LNCaP clone FGC (cell line): Measurements from ENCODE around the gene ALDH3A2.

Experiments used
- DNase-seq: peaks from one replicate; pipeline ENCODE4 v3.0.0-alpha.2; 2011; ENCODE audit warnings: low read depth
- H3K4me3 ChIP-seq: 2 replicates; pipeline ENCODE4 v1.5.1; 2011; ENCODE audit warnings: mild to moderate bottlenecking, low read depth, low read length, control low read depth
- TF ChIP-seq, protein P1 (sequence below): IDR thresholded peaks from 2 replicates; pipeline ENCODE4 v1.5.1; 2012; ENCODE audit warnings: mild to moderate bottlenecking; ENCODE audit not compliant: control insufficient read depth, insufficient read depth; ENCODE audit errors: extremely low read depth

The ALDH3A2 gene

DNA sequence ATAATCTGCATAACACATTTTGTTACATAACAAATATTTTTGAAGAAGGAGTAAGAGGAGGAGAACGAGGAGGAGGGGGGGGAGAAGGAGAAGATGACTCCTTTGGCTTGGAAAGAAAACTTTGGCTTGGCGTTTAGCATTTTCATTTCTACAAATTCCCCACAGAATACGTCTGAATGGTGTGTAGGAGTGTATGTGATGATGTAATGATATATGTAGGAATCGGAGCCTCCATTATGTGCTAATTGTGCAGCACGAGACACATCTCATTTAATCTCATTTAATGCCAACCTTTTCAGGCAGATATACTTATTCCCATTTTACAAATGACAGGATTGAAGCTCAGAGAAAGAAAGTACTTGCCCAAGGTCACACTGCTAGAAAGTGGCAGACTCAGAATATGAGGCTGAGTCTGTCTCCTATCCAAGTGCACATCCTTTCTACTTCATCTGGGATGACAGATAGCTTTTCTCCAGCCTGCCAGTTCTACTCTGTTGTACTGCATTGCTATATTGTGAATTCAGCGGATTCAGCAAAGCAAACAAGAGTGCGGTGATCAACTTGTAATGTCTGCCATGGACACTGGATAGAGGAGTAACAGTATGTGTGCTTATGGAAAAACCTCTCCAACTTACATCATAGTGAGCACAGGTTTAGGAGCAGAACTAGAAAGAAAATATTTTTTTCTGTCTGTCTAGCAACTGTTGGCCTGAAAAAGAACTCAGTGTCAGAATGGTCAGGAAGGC lies 78.3 kb downstream of the ALDH3A2 start:
- DNase-seq, result no peak
- TF ChIP-seq, protein P1, sequence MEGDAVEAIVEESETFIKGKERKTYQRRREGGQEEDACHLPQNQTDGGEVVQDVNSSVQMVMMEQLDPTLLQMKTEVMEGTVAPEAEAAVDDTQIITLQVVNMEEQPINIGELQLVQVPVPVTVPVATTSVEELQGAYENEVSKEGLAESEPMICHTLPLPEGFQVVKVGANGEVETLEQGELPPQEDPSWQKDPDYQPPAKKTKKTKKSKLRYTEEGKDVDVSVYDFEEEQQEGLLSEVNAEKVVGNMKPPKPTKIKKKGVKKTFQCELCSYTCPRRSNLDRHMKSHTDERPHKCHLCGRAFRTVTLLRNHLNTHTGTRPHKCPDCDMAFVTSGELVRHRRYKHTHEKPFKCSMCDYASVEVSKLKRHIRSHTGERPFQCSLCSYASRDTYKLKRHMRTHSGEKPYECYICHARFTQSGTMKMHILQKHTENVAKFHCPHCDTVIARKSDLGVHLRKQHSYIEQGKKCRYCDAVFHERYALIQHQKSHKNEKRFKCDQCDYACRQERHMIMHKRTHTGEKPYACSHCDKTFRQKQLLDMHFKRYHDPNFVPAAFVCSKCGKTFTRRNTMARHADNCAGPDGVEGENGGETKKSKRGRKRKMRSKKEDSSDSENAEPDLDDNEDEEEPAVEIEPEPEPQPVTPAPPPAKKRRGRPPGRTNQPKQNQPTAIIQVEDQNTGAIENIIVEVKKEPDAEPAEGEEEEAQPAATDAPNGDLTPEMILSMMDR, result no peak

More for the DNA sequence above, 78.3 kb downstream of the ALDH3A2 start:
- H3K4me3 ChIP-seq, result no peak overlapping the region
